ENCODE measurements around the gene SDK2. TPM values are rescaled to one million over a fixed set of nuclear protein-coding genes. Genes with fewer than 3 reads are reported as not detected.
A peak's percentile ranks its signal among the peaks of the same experiment; 100 is the strongest.
"Not testable (repeated sequence)": the region's sequence is repeated elsewhere in the genome, so short reads cannot be mapped to it uniquely, and the experiment has no call there.

SDK2 gene
- total and polyA plus RNA-seq, 3 experiments from 2014 or later, result 0.35 to 0.54 (median 0.44) TPM

- Mint-ChIP-seq H3K4me1 (peaks cover 0 to 7% (median 0%) of the 10 kb centered on the region in 3 donors), H3K4me3 (no peak overlapping the region), H3K27ac (no peak overlapping the region), H3K36me3 (no peaks in the 10 kb centered on the region), H3K27me3 (peaks cover 8 to 25% of the 10 kb centered on the region in 2 donors), H3K9me3 (no peaks in the 10 kb centered on the region)
- ChIA-PET POLR2A (no interaction called here), CTCF (no interaction called here)
- Histone ChIP-seq H3K27me3 (ENCODE audit: insufficient read depth, low read length, poor library complexity, severe bottlenecking) (no peaks in the 10 kb centered on the region), H3K36me3 (ENCODE audit: insufficient read depth, low read length) (no peaks in the 10 kb centered on the region), H3K4me1 (ENCODE audit: insufficient read depth, low read length) (no peaks in the 10 kb centered on the region), H3K9me3 (ENCODE audit: low read length) (no peaks in the 10 kb centered on the region), H3K27ac (ENCODE audit: low read depth, low read length) (no peak overlapping the region), H3K4me3 (ENCODE audit: low read length) (no peak overlapping the region)
- no peak for DNase-seq
Measured at GRCh38 chr17:73474370-73474988, 169.8 kb downstream of the SDK2 start.

DNA sequence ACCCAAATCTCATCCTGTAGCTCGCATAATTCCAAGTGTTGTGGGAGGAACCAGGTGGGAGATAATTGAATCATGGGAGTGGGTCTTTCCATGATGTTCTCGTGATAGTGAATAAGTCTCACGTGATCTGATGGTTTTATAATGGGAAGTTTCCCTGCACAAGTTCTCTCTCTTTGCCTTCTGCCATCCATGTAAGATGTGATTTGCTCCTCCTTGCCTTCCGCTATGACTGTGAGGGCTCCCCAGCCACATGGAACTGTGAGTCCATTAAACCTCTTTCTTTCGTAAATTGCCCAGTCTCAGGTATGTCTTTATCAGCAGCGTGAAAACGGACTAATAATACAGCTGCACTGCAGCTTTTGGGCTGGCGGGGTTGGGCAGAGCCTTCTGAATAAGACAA, 171.5 kb downstream of the SDK2 start:
- peaks cover 4 to 12% of the 10 kb centered on the region in 2 donors for H3K27me3 Mint-ChIP-seq
- H3K36me3 Mint-ChIP-seq; H3K9me3 Mint-ChIP-seq; H3K4me3 Mint-ChIP-seq; H3K36me3 ChIP-seq (ENCODE audit: insufficient read depth, low read length); H3K4me3 ChIP-seq (ENCODE audit: low read length); H3K27me3 ChIP-seq (ENCODE audit: insufficient read depth, low read length, poor library complexity, severe bottlenecking); H3K27ac Mint-ChIP-seq; H3K27ac ChIP-seq (ENCODE audit: low read depth, low read length); POLR2A ChIA-PET; H3K4me1 Mint-ChIP-seq; H3K4me1 ChIP-seq (ENCODE audit: insufficient read depth, low read length); DNase-seq; CTCF ChIA-PET; H3K9me3 ChIP-seq (ENCODE audit: low read length): not testable (repeated sequence)

DNA sequence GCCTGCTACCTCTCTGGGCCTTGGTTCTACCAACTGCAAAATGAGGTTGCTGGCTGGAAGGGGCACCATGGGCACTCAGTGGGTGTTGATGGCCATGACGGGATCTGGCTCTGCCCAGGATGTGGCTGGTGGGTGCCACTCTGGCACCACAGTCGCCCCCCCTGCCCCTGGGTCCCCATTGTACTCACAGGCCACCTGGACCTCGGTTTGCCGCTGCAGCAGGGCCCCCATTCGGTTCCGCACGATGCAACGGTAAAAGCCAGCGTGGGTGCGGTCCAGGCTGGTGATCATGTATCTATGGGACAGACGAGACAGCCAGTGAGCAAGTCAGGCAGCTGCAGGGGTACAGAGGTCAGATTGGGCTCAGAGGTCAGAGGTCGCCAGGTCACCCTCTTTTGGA, 172.3 kb downstream of the SDK2 start:
- no peak for DNase-seq
- no peaks in the 10 kb centered on the region for H3K9me3 Mint-ChIP-seq
- Histone ChIP-seq H3K27ac (ENCODE audit: low read depth, low read length) (no peak overlapping the region), H3K9me3 (ENCODE audit: low read length) (no peaks in the 10 kb centered on the region), H3K36me3 (ENCODE audit: insufficient read depth, low read length) (no peaks in the 10 kb centered on the region), H3K4me1 (ENCODE audit: insufficient read depth, low read length) (no peaks in the 10 kb centered on the region), H3K4me3 (ENCODE audit: low read length) (no peak overlapping the region), H3K27me3 (ENCODE audit: insufficient read depth, low read length, poor library complexity, severe bottlenecking) (no peaks in the 10 kb centered on the region)
- H3K27me3 Mint-ChIP-seq, result peaks cover 4 to 15% of the 10 kb centered on the region in 2 donors
- no peak overlapping the region for H3K4me3 Mint-ChIP-seq
- H3K27ac Mint-ChIP-seq, result no peak overlapping the region
- ChIA-PET CTCF (no interaction called here), POLR2A (no interaction called here)
- peaks cover 0 to 7% (median 0%) of the 10 kb centered on the region in 3 donors for H3K4me1 Mint-ChIP-seq
- no peaks in the 10 kb centered on the region for H3K36me3 Mint-ChIP-seq

GRCh38 chr17:73470316-73470826, 173.9 kb downstream of the SDK2 start:
- no peak overlapping the region for H3K4me3 ChIP-seq (ENCODE audit: low read length)
- CTCF ChIA-PET, result no interaction called here
- H3K27me3 Mint-ChIP-seq, result peaks cover 4 to 14% of the 10 kb centered on the region in 2 donors

GRCh38 chr17:73469311-73469710, 174.9 kb downstream of the SDK2 start:
- no peaks in the 10 kb centered on the region for H3K9me3 ChIP-seq (ENCODE audit: low read length)
- CTCF ChIA-PET, result no interaction called here
- Mint-ChIP-seq H3K27ac (no peak overlapping the region), H3K27me3 (peaks cover 9 to 14% of the 10 kb centered on the region in 2 donors), H3K4me3 (no peak overlapping the region), H3K36me3 (no peaks in the 10 kb centered on the region), H3K4me1 (peaks cover 0 to 7% (median 0%) of the 10 kb centered on the region in 3 donors), H3K9me3 (no peaks in the 10 kb centered on the region)
- peak in 1 of 5 donors; percentile 30 for DNase-seq
- H3K36me3 ChIP-seq (ENCODE audit: insufficient read depth, low read length), result no peaks in the 10 kb centered on the region
- no peaks in the 10 kb centered on the region for H3K4me1 ChIP-seq (ENCODE audit: insufficient read depth, low read length)
- H3K27me3 ChIP-seq (ENCODE audit: insufficient read depth, low read length, poor library complexity, severe bottlenecking), result no peaks in the 10 kb centered on the region
- H3K27ac ChIP-seq (ENCODE audit: low read depth, low read length), result no peak overlapping the region
- no peak overlapping the region for H3K4me3 ChIP-seq (ENCODE audit: low read length)
- POLR2A ChIA-PET, result no interaction called here

More at GRCh38 chr17:73470316-73470826, 173.9 kb downstream of the SDK2 start:
- DNase-seq, result no peak
- Histone ChIP-seq H3K36me3 (ENCODE audit: insufficient read depth, low read length) (no peaks in the 10 kb centered on the region), H3K27ac (ENCODE audit: low read depth, low read length) (no peak overlapping the region), H3K4me1 (ENCODE audit: insufficient read depth, low read length) (no peaks in the 10 kb centered on the region), H3K9me3 (ENCODE audit: low read length) (no peaks in the 10 kb centered on the region), H3K27me3 (ENCODE audit: insufficient read depth, low read length, poor library complexity, severe bottlenecking) (no peaks in the 10 kb centered on the region)
- Mint-ChIP-seq H3K27ac (no peak overlapping the region), H3K4me1 (peaks cover 0 to 7% (median 0%) of the 10 kb centered on the region in 3 donors), H3K36me3 (no peaks in the 10 kb centered on the region), H3K9me3 (no peaks in the 10 kb centered on the region), H3K4me3 (no peak overlapping the region)
- POLR2A ChIA-PET, result no interaction called here

GRCh38 chr17:73468221-73468620, 176.0 kb downstream of the SDK2 start:
- CTCF ChIA-PET, result interaction anchor here (1.2 kb wide), 1 partner anchor 10 kb away, joined by 3 read pairs; no protein-coding TSS in a partner anchor

GRCh38 chr17:73467651-73468050, 176.6 kb downstream of the SDK2 start:
- Histone ChIP-seq H3K4me1 (ENCODE audit: insufficient read depth, low read length) (no peaks in the 10 kb centered on the region), H3K27me3 (ENCODE audit: insufficient read depth, low read length, poor library complexity, severe bottlenecking) (no peaks in the 10 kb centered on the region), H3K27ac (ENCODE audit: low read depth, low read length) (no peak overlapping the region), H3K4me3 (ENCODE audit: low read length) (no peak overlapping the region), H3K9me3 (ENCODE audit: low read length) (no peaks in the 10 kb centered on the region), H3K36me3 (ENCODE audit: insufficient read depth, low read length) (no peaks in the 10 kb centered on the region)
- no peak overlapping the region for H3K4me3 Mint-ChIP-seq
- CTCF ChIA-PET, result interaction anchor here (1.2 kb wide), 1 partner anchor 9 kb away, joined by 3 read pairs; no protein-coding TSS in a partner anchor
- H3K36me3 Mint-ChIP-seq, result no peaks in the 10 kb centered on the region
- H3K9me3 Mint-ChIP-seq, result no peaks in the 10 kb centered on the region
- POLR2A ChIA-PET, result no interaction called here
- H3K4me1 Mint-ChIP-seq, result peaks cover 0 to 4% (median 4%) of the 10 kb centered on the region in 3 donors
- DNase-seq, result peak in 1 of 5 donors; percentile 5
- H3K27ac Mint-ChIP-seq, result no peak overlapping the region
- peaks cover 11 to 14% of the 10 kb centered on the region in 2 donors for H3K27me3 Mint-ChIP-seq

More at GRCh38 chr17:73468221-73468620, 176.0 kb downstream of the SDK2 start:
- H3K27ac Mint-ChIP-seq, result no peak overlapping the region
- Histone ChIP-seq H3K36me3 (ENCODE audit: insufficient read depth, low read length) (no peaks in the 10 kb centered on the region), H3K4me3 (ENCODE audit: low read length) (no peak overlapping the region), H3K27me3 (ENCODE audit: insufficient read depth, low read length, poor library complexity, severe bottlenecking) (no peaks in the 10 kb centered on the region), H3K4me1 (ENCODE audit: insufficient read depth, low read length) (no peaks in the 10 kb centered on the region), H3K9me3 (ENCODE audit: low read length) (no peaks in the 10 kb centered on the region), H3K27ac (ENCODE audit: low read depth, low read length) (no peak overlapping the region)
- H3K4me1 Mint-ChIP-seq, result peaks cover 0 to 7% (median 4%) of the 10 kb centered on the region in 3 donors
- no peaks in the 10 kb centered on the region for H3K36me3 Mint-ChIP-seq
- no peak overlapping the region for H3K4me3 Mint-ChIP-seq
- peaks cover 13 to 14% of the 10 kb centered on the region in 2 donors for H3K27me3 Mint-ChIP-seq
- POLR2A ChIA-PET, result no interaction called here
- H3K9me3 Mint-ChIP-seq, result no peaks in the 10 kb centered on the region
- DNase-seq, result peak in 1 of 5 donors; percentile 6

DNA sequence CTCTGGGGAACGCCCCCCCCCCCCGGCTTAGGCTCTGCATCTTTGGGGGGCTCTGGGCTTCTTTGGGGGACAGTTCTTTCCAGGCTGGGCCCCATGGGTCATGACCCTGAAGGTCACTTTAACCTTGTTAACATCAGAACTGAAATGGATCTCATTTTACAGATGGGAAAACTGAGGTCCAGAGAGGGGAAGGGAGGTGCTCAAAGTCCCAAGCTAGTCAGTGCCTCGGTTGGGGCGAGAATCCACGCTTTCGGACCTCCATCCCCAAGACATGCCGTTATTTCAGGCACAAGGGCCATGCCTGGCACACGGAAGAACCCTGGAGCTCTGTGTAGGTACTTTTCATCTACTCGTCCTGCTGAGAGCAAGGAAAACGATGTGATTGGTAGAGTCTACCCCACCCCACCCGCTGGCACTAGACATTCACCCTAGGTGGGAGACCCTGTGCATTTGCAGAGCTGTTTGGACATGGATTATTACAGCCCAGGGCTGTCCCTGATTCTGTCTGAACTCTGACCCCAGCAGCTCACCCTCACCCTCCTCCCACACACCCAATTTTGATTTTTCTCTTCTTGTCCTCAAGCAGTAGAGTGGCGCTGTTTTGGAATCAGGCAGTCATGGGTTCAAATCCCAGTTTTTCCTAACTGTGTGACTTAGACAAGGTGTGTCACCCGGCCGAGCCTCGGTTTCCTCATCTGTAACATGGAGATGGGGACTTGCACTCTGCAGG, 177.4 kb downstream of the SDK2 start:
- no peaks in the 10 kb centered on the region for H3K4me1 ChIP-seq (ENCODE audit: insufficient read depth, low read length)
- DNase-seq, result peak in 1 of 5 donors; percentile 36
- peaks cover 11 to 14% of the 10 kb centered on the region in 2 donors for H3K27me3 Mint-ChIP-seq
- no peaks in the 10 kb centered on the region for H3K36me3 Mint-ChIP-seq
- H3K4me3 Mint-ChIP-seq, result no peak overlapping the region
- peaks cover 0 to 4% (median 4%) of the 10 kb centered on the region in 3 donors for H3K4me1 Mint-ChIP-seq
- H3K36me3 ChIP-seq (ENCODE audit: insufficient read depth, low read length), result no peaks in the 10 kb centered on the region
- H3K27ac Mint-ChIP-seq, result no peak overlapping the region
- H3K4me3 ChIP-seq (ENCODE audit: low read length), result no peak overlapping the region
- no peaks in the 10 kb centered on the region for H3K9me3 Mint-ChIP-seq
- no peaks in the 10 kb centered on the region for H3K9me3 ChIP-seq (ENCODE audit: low read length)
- CTCF ChIA-PET, result interaction anchor here (1.2 kb wide), 1 partner anchor 8 kb away, joined by 3 read pairs; no protein-coding TSS in a partner anchor
- POLR2A ChIA-PET, result no interaction called here
- H3K27me3 ChIP-seq (ENCODE audit: insufficient read depth, low read length, poor library complexity, severe bottlenecking), result no peaks in the 10 kb centered on the region
- no peak overlapping the region for H3K27ac ChIP-seq (ENCODE audit: low read depth, low read length)

Data from CD8-positive, alpha-beta memory T cell (primary cell).